ENCODE measurements around the gene SLC66A2.

GRCh38 chr18:79983793-79984192, 32.3 kb upstream of the SLC66A2 start:
- TF ChIP-seq CTCF (conservative IDR thresholded peaks at IDR 0.05) = no peak
- no peak for TF ChIP-seq ZFX (IDR thresholded peaks at IDR 0.05)

Measured in C4-2B (cell line).